HG02981 (cell line): ENCODE measurements around the gene AUTS2.

ENCODE experiments used
- ATAC-seq: cut with Tn5 transposase; IDR thresholded peaks from one replicate; pipeline ENCODE4 v1.9.1; 2021; ENCODE audit warnings: mild to moderate bottlenecking, moderate library complexity; ENCODE audit not compliant: unreplicated experiment

AUTS2 gene

GRCh38 chr7:70313271-70313670 lies 715.0 kb downstream of the AUTS2 start:
- ATAC-seq, result no peak

- no peak for ATAC-seq
Observed at GRCh38 chr7:70313687-70314086, 715.4 kb downstream of the AUTS2 start.

DNA sequence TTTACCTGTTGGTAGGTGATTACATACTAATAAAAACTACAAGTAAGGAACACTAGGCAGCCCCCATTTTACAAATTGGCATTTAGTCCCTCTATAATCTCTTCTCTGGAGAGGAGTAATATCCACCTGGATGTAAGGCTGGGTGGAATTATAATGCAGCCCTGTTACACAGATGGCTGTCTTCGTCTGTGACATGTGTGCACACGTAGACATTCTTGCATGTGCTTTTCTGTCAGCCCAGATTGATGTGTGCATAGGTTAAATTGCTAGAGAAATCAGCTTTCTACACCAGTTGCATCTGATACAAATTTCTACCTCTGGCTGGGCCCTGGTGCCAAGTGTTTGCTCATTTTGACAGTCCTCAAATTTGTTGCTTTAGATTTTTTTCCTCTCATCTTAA lies 715.9 kb downstream of the AUTS2 start:
- ATAC-seq, result no peak

DNA sequence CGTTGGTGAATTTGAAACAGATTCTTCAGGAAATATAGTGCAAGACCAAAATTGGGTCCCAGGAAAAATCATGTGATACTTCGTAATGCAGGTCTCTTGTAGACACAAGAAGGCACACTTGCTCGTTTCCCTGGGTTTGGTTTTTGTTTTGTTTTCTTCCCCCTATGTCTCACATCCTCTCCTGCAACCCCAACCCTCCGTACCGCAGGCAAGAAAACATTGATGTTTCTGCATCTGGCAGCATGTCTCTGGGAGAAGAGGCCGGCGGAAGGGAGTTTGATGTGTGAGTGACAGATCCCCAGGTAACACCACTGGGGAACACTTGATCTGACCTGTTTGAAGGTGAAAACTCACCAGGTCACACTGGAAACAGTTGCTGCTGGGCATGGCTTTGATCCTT lies 718.5 kb downstream of the AUTS2 start:
- no peak for ATAC-seq

- ATAC-seq, result no peak
Observed at GRCh38 chr7:70317356-70317755, 719.1 kb downstream of the AUTS2 start.

GRCh38 chr7:70318511-70318910 lies 720.2 kb downstream of the AUTS2 start:
- no peak for ATAC-seq

GRCh38 chr7:70319057-70319456 lies 720.8 kb downstream of the AUTS2 start:
- ATAC-seq, result no peak

GRCh38 chr7:70321016-70321590 lies 722.8 kb downstream of the AUTS2 start:
- no peak for ATAC-seq

DNA sequence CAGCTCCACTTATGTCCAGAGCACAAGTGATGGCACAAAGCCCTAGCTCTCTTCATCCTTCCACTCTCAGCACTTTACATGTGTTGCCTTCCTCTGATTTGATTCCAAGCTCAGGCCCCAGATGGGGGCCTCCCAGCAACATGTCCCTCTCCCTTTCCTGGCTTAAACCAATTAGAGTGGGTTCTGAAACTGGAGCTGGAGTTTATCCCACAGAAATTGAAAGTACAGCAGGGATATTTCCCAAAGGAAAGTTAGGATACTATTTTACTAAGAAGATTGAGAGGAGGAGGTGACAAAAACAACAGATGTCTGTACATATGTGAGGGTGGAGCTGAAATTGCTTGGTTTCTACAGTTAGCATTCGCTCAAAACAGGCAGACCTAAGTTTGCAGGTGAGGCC lies 724.6 kb downstream of the AUTS2 start:
- no peak for ATAC-seq

DNA sequence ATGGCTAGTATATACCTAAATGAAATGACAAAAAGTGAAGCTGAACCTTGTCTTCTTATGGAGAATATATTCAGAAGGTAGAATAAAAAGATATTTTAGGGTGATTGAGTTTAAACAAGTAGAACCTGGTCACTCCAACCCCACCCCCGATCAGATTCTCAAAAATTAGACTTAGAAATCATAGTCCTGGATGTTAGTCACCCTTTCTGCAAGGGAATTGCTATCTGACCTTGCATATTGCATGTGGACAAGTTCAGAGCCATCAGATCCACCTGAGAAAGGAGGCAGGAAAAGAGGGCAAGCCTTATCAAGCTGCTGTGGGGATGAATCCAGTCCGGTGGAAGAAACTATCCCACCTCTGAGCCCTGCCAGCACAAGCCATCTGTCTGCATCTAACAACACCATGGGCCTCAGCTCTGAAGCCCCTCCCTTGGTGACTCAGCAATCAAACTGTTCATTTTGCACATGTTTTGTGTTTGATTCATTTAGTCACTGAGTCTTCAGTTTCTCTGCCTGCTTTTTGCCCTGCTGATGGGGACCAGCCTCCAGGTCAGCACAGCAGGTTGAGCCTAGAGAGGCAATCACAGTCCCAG lies 727.3 kb downstream of the AUTS2 start:
- ATAC-seq, result no peak

- ATAC-seq, result no peak
Observed at GRCh38 chr7:70334295-70334694, 736.0 kb downstream of the AUTS2 start.

DNA sequence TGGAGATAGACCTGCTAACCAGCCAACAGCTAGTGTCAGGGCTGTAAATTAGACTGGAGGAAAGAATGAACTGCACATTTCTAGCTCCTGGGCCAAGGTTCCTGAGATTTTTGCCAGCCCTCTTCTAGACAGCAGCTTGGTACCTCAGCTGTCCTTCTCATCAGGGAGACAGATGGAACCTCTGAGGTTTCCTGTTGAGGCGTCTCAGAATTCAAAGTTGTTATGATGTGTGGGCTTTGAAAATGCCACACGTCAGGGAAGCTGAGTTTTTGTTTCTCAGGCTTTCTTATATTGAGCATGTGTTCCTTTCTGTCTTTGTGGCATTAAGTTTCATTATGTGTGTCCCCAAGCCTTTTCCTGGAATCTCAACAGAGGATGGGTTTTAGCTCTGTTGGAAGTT lies 736.6 kb downstream of the AUTS2 start:
- ATAC-seq, result no peak

GRCh38 chr7:70336536-70336935 lies 738.3 kb downstream of the AUTS2 start:
- no peak for ATAC-seq

DNA sequence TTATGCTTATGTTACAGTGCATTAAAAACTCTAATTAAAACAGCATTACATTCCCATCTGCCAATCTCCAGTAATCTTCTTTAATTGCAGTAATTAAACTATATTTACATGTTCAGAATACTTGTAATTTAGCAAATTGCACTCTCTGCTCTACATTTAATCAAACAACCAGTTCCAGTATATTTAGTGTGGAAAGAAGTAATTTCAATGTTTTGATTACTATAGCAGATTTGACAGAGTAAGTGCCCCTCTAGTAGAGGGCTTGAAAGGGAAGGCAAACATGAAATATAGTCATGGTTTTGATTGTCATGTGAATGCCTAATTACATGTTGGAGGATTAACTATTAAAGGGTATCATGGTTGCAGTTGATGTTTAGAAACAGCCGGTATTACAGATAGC lies 739.7 kb downstream of the AUTS2 start:
- ATAC-seq, result no peak

DNA sequence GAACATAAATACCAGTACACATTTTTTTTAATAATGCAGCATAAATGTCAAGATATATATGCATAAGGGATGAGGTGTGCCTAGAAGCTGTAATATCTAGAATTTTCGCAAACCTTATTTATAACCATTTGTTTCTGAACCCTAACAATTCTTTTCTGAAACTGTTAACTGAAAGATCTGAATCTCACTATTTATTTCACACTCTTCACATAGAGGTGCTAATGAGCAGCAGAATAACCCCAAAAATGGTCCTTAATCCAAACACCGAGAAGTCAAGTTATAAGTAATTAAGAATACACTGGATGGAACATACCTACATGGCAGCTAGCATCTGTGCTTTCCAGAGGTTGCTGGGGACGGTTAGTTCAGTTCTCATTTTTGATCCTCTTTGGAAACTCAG lies 742.0 kb downstream of the AUTS2 start:
- no peak for ATAC-seq

- ATAC-seq, result no peak
Observed at GRCh38 chr7:70341446-70341845, 743.2 kb downstream of the AUTS2 start.

- no peak for ATAC-seq
Observed at GRCh38 chr7:70343519-70343918, 745.2 kb downstream of the AUTS2 start.

DNA sequence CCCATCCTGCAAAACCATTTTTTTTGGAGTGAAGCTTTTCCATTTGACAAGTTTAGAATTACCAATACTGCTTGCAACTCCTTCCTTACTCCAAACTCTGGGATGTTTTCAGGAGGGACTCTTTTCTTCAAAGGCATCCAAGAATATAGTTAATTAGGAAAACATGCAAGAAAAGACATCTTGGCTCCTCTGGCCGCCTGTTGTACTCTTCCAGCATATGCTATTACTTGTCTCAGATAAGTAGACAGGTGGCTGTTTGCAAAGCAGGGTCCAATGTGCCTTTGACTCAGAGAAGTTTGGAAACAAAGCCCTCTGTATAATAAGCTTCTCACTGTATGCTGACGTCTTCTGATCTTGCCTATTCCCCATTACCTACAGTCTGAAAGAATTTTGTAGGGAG lies 746.5 kb downstream of the AUTS2 start:
- no peak for ATAC-seq

- ATAC-seq, result no peak
Observed at GRCh38 chr7:70346844-70347462, 748.7 kb downstream of the AUTS2 start.

GRCh38 chr7:70347463-70348254 lies 749.4 kb downstream of the AUTS2 start:
- ATAC-seq, result peak; percentile 90

GRCh38 chr7:70349031-70349430 lies 750.8 kb downstream of the AUTS2 start:
- no peak for ATAC-seq

DNA sequence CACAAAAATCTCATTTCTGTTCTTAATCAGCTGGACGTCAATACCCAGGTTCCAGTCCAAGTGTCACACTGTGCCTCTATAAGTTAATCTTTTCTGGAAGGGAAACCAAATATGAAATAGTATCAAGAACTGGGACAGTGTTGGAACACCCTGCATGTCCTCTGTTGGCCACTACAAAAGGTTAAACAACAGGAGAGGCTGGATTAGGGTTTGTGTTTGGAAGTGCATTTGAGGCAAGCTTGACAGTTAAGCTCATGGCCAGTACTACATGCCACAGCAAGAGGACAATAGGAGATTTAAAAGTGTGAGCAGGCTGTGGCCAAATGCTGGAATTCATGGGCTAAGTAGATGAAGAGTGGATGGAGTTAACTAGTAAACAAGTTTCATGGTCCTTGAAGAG lies 751.5 kb downstream of the AUTS2 start:
- no peak for ATAC-seq
